WTC11 (cell line): ENCODE results near the gene AQP12A.

Source experiments
- CTCF ChIP-seq: fragments of 200-600 bp; IDR thresholded peaks from 2 replicates; pipeline ENCODE4 v1.8.0; 2022; ENCODE audit warnings: antibody characterized with exemption
- MAX ChIP-seq: sonication (generic); formaldehyde crosslinking; IDR thresholded peaks from 2 replicates; pipeline ENCODE4 v1.8.0; 2022; ENCODE audit warnings: mild to moderate bottlenecking, missing genetic modification reagents
- PREB ChIP-seq: sonication (generic); formaldehyde crosslinking; IDR thresholded peaks from 2 replicates; pipeline ENCODE4 v1.8.1; 2022; ENCODE audit warnings: mild to moderate bottlenecking, missing genetic modification reagents, moderate library complexity, borderline replicate concordance
- ZNF423 ChIP-seq: fragments of 250-450 bp; sonication (Bioruptor Pico); IDR thresholded peaks from 2 replicates; pipeline ENCODE4 v2.1.2; 2022; ENCODE audit warnings: mild to moderate bottlenecking, moderate library complexity
- TF ChIP-seq, protein P1 (sequence below): sonication (generic); formaldehyde crosslinking; IDR thresholded peaks from 2 replicates; pipeline ENCODE4 v1.8.1; 2022; ENCODE audit warnings: missing genetic modification reagents, borderline replicate concordance
- TF ChIP-seq, protein P2 (sequence below): sonication (generic); formaldehyde crosslinking; conservative IDR thresholded peaks from 2 replicates; pipeline ENCODE4 v1.8.1; 2022; ENCODE audit warnings: mild to moderate bottlenecking, missing genetic modification reagents

GRCh38 chr2:240741091-240741490, 49.4 kb downstream of the AQP12A start:
- TF ChIP-seq CTCF (no peak), PREB (CRISPR knock-in tag) (no peak), MAX (CRISPR knock-in tag) (no peak), ZNF423 (CRISPR knock-in tag) (no peak)
- TF ChIP-seq, protein P1, sequence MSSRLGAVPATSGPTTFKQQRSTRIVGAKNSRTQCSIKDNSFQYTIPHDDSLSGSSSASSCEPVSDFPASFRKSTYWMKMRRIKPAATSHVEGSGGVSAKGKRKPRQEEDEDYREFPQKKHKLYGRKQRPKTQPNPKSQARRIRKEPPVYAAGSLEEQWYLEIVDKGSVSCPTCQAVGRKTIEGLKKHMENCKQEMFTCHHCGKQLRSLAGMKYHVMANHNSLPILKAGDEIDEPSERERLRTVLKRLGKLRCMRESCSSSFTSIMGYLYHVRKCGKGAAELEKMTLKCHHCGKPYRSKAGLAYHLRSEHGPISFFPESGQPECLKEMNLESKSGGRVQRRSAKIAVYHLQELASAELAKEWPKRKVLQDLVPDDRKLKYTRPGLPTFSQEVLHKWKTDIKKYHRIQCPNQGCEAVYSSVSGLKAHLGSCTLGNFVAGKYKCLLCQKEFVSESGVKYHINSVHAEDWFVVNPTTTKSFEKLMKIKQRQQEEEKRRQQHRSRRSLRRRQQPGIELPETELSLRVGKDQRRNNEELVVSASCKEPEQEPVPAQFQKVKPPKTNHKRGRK: no peak
- TF ChIP-seq, protein P2, sequence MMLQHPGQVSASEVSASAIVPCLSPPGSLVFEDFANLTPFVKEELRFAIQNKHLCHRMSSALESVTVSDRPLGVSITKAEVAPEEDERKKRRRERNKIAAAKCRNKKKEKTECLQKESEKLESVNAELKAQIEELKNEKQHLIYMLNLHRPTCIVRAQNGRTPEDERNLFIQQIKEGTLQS (CRISPR knock-in tag): no peak
